NOMO-1 treated with DMSO at 0.1 percent for 48 hours (cell line): ENCODE measurements around the gene HOXB13.

ENCODE experiments used
- DNase-seq: peaks from one replicate; lab custom pipeline; 2025; ENCODE audit not compliant: unreplicated experiment; lab: John Stamatoyannopoulos, UW

Gene HOXB13

DNA sequence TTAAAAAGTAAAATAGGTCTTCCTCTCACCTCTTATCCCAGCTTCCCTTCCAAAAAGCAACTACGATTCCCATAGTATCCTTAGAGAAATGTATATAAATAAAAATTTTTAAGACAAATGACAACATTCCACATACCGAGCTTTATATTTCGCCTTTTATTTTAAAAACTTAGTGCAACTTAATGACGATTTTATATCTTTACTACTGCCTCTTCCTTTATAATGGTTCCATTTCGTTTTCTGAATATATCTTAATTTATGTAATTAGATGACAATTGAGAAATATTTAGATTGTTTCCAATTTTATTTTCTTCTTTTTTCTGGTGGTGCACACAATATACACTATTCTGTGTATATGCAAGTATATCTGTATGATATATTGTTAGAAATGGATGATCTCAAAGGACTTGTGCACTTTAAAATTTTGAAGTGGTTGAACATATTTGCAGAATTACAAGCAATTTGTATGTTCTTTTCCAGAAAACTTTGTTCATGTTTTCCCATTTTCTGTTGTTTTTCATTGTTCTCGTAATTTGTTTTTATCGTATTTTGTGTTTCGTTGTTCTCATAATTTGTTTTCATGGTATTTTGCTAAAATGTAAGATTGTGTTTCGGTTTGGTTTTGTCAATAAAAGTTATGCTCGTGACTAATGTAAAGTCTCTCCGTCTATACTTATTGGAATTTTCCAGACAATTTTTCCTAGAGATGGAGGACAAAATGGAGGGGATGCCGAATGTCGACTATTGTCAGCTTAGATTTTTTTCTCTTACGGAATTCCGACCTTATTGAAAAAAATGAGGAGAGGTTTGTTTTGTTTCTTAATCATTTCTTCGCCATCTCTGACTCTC is 20.4 kb upstream of the HOXB13 start:
- no peak for DNase-seq

DNA sequence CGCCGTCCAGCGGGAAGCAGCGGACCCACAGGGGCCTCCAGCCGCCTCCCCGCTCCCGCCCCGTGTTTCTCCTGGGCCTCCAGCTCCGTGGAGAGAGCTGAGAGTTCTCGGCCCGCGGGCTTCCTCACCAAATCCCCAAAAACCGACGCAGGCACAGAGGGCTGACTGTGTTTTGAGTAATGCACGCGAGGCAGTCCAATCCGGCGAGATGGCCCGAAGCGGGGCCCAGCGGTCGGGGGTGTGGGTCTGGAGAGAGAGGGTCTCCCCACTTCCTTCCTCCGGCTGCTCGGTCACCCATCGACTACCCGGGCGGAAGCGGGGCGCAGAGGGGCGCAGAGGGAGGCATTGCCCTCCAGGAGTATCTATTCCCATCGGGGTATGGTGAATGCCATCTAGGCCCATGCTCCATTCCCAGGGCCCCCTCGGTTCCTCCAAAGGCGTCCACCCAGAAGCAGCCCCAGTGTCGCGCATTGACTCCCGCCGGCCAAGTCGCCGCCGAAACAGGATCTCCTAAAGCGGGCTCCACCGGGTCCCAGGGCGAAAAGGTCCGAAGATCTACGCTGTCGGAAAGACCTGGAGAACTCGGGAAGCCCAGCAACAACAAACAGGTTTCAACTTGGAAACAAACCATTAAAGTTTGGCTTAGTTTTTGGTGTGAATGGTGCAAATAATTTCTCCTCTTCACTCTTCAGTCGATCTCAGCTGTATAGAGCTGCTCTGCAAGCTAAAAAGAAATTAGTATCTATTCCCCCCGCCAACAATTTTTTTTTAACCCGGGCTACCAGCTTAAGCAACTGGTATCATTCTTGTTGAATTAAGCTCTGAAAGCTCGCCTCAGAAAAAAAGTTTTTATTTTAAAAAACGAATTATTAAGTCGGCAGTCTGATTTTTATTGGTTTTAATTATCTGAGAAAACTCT is 19.2 kb upstream of the HOXB13 start:
- no peak for DNase-seq

DNA sequence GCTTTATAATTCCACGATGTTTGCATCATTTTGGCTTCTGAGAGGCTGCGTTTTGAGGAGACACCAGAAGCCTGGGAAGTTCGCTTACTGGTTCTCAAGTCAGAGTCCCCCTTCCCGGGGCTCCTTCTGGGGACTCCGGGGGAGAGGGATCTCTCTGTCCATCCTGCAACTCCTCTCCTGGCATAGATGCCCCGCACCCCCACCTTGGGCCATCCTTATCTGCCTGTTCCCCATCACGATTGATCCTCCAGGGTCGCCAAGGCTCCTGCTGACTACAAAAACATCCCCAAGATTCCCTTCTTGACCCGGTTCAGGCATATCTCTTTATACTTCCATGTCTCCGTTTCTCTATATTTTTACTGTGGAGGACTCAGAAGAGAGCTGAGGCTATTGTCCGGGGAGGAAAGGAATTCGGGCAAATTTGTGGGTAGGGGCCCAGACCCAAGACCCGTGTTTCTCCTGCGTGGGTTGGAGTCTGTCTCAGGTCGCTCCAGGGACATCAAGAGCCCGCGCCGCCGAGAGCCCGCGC is 18.4 kb upstream of the HOXB13 start:
- DNase-seq = no peak

DNA sequence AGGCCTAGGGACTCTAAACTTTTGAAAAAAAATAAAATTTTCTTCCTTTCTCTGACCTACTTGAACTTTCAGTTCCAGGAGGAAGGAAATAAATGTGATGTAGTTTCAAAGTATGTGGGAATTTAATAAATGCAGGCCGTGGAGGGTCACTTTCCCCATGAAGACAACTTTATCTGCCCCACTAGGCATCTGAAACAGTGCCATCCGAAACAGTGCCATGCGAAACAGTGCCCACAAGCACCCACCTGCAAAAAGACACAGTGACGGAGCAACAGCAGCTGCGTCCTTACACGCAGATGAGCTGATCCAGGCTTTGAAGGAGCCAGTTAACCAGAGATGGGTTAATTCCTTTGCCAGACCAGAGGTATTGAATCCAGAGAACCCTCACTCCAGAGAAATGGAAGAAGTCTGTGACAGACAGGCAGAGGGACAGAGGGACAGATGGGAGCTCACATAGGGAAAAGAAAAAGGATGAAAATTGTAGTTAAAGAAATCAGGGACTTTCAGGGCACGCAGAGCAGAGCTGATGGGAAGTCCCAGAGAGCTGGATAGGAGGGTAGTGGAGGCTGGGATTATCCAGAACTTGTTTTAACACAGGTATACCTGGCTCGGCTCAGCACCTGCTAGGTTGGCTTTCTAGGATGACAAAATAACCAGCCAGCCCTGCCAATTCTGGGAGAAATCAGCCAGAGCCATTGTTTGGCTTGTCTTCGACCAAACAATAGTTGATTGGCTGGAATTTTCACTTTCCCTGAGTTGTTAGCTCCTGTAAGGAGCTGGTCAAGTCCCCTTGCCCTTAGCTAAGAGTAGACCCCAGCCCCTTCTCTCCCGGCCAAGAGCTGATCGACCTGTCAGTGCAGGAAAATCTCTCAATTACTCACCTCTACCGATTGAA is 17.1 kb upstream of the HOXB13 start:
- no peak for DNase-seq

DNA sequence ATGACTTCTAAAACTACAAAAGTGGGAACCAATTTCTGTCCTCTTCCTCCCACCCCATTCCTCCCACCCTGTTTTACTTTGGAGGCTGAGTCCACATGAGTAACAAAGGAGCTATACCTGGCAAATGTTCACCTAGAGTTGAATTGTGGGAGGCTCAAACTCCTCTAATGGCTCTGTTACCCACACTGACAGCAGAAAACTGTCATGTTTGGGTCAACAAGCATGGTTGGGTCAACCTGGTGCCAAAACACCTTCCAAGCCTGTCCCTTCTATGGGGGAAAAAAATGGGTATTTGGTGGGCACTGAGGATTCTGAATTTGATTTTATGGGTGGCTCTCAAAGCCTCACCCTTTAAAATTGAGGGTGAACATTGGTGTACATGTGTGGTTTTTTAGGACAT is 12.0 kb upstream of the HOXB13 start:
- DNase-seq = no peak

DNA sequence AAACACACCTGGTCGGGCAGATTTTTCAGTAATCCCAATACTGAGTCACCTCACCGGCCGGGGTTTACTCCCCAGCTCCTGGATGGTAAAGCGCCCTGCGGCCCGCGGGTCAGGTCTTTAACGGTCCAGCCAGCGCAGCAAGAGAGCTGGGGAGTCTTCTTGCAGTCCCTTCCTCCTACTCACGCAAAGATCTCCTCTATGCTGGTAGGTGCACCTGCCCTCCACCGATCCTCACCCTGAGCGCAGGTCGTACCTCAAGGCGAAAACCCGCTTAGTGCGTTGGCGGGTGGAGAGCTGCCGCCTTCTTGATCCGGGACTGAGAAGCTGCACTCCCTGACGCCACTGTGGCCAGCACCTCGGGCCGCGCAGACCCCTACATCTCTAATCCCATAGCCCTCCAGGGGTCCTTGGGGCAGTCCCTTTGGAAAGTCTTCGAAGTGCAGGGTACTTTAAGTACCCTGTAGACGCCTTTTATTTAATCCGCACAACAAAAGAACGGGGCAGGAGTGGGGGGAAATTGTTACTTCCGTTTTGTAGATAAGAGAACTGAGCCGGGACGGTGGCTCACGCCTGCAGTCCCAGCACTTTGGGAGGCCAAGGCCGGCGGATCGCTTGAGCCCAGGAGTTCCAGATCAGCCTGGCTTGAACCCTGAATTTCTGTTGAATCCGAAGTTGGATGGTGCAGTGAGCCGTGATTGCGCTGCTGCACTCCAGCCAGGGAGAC is 10.4 kb upstream of the HOXB13 start:
- DNase-seq = no peak

DNA sequence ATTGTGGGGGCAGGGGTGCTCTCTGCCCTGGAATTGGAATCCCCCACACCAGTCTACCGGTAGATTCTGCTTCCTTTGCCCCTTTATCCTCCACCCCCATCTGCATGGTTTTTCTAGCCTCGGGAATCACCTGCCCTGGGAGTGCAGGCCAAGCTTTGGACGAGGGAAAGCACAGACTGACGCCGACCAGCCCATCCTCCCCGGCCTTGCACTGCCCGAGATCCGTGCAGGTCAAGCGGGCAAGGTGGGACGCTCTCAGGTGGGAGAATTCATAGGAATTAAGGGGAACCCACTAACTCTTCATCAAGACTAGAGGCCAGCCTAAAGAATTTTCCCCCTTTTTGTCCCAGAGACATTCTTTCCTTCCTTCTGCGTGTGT is 9.9 kb upstream of the HOXB13 start:
- no peak for DNase-seq

DNA sequence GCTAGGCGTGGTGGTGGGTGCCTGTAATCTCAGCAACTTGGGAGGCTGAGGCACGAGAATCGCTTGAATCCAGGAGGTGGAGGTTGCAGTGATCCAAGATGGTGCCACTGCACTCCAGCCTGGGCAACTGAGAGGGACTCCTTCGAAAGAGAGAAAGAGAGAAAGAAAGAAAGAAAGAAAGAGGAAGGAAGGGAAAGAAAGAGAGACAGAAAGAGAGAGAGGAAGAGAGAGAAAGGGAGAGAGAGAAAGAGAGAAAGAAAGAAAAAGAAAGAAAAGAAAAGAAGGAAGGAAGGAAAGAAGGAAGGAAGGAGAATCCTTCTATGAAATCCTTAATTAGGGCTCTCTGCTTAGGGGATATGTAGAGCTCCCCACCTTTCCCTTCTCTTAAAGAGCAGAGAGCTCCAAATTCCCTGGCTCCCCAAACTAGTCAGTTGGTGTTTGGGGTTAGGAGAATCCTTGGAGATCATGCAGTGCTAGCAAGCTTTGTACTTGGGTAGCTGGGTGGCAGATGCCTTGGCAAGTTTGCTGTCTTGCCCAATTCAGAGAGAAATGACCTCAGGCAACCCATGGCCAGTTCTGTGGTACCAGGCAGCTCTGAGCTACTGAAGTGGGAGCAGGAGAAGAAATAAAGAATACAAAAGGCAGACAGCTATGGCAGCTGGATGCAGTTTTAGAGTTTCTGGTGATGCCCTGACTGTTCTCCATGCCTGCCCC is 8.9 kb upstream of the HOXB13 start:
- DNase-seq = no peak

DNA sequence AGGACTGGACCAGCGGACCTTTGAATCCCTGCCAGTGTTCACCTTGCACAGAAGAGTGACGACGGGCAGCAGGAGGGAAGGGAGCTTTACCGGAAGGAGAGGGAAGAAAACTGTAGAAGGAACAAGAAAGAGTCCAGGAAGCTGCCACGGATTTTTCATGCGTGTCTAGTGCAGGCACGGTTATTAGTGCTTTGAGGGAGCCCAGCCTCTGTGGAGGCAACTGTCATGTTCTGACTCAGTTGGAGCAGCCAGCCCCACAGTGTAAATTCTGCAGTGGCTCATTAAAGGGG is 6.5 kb upstream of the HOXB13 start:
- no peak for DNase-seq

DNA sequence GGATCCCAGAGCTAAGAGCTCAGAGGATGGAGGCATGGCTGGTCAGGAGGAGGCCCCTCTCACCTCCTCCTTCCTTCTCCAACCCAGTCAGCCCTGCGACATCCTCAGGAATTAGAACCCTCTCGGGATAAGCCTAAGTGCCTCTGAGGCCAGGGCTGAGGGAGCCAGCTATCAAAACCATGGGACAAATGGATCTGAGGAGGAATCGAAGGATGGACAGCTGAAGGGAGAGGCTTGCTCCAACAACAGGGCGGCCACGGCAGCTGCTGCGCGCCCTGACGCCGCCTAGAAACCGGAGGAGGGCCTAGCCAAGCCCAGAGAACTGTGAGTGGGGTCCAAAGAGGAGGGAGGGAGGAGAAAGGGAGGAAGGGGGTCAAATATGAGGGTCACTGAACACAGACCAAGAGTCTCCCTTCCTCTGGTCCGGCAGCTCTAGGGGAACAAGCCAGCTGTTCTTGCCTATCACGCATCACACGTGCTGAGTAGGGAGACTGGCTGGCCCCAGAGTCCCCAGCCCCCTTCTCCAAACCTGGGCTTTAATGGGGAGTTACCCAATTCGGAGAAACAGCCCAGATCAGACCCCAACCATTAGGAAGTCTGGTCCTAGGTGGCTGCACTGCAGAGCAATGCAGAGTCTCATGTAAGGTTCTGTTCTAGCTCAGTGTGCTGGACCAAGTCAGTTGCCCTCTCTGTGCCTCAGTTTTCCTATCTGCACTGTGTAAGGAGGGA is 5.9 kb upstream of the HOXB13 start:
- no peak for DNase-seq

DNA sequence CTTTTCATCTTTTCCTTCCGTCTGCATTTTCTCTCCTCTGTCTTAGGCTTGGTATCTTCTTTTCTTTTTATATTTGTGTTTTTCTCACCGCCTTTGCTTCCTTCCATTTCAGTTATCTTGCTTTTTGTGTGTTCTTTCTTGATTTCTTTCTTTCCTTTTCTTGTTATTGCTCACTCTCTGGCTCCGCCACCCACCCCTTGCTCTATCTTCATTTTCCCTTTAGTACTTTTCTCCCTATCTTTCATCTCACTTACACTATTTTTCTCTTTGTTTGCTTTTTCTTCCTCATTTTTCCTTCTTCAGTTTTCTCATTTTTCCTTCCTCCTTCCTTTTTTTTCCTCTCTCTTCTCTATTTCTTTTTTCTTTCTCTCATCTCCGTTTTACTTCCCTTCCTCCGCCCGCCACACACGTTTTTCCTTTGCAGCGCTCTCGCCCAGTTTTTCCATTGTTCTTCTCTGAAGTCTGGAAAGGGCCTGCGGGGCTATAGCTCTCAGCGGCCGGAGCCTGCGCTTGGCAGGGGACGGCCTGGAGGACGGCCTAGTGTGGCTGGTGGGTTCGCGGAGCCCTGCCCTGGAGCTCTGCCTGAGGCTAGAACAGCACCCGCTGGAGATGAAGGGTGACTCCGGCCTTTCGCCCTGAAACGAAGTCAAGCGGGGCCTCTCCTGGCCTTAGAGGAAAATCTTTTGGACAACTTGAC is 5.2 kb upstream of the HOXB13 start:
- no peak for DNase-seq

DNA sequence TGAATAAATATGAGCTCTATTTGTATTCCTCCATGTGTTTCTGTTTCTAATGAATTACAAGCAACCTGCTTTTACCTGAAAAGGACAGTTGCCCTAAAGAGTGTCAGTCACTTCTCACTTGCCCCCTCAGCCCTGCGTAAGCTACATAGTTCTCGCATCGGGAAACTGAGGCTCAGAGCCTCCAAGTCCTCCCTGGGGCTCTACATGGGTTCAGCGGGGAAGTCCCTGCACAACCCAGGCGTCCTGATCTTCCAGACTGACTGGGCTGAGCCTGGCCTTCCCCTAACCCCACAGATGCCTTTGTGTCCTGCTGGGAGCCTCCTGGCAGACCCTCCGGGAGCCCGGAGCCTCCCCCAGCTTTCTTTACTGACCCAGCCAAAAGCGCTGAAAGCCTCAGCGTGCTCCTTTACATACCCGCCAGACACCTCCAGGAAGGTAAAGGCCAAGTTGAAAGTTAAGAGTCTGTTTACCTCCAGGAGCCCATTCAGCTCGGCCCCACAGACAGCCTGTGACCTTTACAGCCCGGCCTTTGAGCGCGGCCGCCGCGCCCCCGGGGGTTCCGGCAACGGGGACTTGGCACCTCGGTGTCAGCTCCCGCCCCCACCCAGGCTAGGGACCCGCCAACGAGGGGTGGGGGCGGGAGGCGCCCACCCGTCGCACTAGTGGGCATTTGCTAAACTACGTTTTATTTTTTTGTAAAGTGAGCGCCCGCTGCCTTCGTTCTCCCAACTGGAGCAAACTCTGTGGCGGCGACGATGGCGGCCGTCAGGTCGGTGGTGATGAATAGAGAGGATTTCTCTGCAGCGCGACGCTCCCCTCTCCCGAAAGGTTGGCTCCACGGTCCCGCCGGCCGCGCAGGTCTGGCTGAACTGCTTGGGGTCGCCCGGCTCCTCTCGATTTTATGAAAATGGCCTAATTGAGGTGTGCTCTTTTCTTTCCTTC is 4.4 kb upstream of the HOXB13 start:
- DNase-seq = no peak

DNA sequence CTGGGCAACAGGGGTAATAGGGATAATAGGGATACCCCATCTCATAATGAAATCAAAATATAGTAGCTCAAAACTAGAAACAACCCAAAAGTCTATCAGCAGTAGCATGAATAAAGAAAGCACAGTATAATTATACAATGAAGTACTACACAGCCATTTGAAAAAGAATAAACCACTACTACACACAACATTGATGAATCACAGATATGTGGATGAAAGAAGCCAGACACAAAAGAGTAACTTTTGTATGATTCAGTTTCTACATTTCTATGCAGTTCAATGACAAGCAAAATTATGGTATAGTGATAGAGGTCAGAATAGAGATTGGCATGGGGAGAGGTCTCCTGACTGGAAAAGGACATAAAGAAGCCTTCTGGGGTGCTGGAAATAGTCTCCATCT is 2.8 kb upstream of the HOXB13 start:
- no peak for DNase-seq

DNA sequence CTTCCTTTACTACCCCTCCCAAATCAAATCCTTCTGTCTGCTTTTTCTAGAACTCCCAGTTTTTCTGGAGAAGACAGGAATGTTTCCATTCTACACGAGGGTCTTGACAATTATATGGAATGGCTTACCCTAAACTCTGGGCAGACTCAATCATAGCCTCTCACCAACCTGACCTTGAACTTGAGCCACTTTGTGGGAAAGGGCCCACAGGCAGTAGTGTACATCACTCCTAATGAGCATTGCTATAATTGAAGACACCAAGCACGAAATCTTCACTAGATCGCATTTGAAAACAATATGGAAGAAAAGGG is 1.6 kb upstream of the HOXB13 start:
- DNase-seq = no peak

DNA sequence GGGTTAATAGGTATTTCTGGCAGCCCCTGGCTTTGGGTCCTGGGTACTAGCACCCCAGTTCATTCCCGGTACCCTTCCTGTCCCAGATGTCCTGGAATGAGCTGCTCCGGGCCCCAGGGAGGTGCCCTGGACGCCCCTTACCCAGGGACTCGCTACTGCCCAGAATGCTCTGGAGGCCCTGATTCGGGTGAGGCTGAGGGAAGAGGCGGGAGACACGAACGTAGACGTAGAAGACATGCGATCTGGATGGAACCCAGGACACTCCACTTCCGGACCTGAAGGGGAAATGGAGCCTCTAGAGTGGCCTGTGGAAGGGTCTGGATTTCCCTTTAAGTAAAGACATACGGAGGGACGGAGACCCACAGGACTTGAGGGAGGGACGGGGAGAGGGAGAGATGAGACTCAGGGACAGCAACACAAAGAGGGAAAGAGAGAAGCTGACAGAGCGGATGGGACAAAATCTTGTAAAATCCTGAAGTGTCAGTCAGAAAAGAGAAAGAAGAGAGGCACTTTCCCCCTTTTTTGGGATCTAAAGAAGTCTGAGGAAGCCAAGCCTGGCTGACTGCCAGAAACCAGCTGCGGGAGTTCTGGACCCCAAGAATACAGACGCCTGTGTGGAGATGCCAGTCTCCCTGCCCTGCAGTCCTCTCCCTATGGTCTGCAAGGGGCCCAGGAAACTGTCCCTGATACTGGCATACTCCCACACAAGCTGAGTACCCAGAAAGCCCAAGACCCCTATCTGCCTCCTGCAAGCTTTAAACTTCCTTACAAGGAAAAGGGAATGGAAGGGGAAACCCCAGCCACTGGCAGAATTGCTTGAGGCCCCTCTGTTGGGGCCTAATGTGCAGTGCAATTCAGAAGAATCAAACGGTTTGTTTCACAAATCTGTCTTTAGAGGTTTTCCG is 1.0 kb upstream of the HOXB13 start:
- no peak for DNase-seq

DNA sequence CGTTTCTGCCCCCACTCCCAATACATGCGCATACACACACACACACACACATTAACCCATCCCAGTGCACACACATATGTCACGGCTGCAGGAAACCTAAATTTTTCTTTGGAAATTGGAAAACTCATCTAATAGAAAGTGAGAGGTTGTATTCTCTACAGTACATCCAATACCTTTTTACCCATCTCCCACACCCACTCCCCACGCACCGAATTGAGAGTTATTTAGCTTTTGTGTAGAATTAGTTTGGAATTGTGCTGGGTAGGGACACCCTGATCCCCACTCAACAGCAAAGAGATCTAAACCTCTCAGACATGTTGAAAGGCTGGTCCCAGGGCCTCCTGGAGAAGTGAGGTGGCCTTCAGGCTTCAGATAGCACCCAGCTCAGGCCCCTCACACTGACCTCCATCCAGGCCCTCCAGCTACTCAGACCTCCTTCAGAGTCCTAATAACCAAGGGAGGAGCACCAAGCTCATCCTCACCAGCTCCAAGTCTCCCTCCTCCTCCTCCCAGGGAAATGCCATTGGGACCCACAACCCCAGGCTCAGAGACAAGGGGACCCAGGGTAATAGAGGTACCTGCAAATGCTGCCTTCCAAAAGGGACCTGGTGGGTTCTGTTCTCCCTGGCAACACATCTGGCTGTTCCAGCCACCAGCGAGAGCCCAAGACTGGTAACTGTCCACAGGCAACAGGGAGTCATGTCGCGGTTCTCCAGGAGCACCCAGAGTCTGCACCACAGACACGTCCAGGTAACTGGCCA is 955 bp downstream of the HOXB13 start:
- DNase-seq = no peak
